Lung (tissue), 12 donors: ENCODE measurements around the gene CSNK1G3. TPM values are rescaled to one million over a fixed set of nuclear protein-coding genes. Genes with fewer than 3 reads are reported as not detected.

ENCODE experiments used
- ATAC-seq: fragments of 200-7000 bp; cut with Tn5 transposase; one replicate; pipeline ENCODE4 v1.9.1; 2020; ENCODE audit warnings: moderate number of reproducible peaks; ENCODE audit not compliant: insufficient read depth, low FRiP score
- DNase-seq, 3 donors: peaks; one replicate each; pipeline ENCODE4 v3.0.0-alpha.2; 2013 to 2017
- H3K27ac ChIP-seq, 2 donors: one replicate each; pipeline ENCODE4 v1.5.1; 2013; ENCODE audit warnings: mild to moderate bottlenecking in 2 of 2, moderate library complexity in 2 of 2, control low read depth in 1 of 2, inconsistent platforms in 1 of 2, low read depth in 1 of 2, low read length in 1 of 2
- H3K27me3 ChIP-seq, 3 donors: one replicate each; pipeline ENCODE4 v1.5.1; 2013; ENCODE audit warnings: low read length in 2 of 3; ENCODE audit not compliant: control insufficient read depth in 3 of 3, insufficient read depth in 3 of 3
- H3K36me3 ChIP-seq, 4 donors: one replicate each; pipeline ENCODE4 v1.5.1; 2013; ENCODE audit warnings: low read length in 4 of 4, mild to moderate bottlenecking in 1 of 4, moderate library complexity in 1 of 4; ENCODE audit not compliant: control insufficient read depth in 4 of 4, insufficient read depth in 4 of 4
- H3K4me1 ChIP-seq, 5 donors: one replicate each; pipeline ENCODE4 v1.5.1; 2013; ENCODE audit warnings: low read length in 5 of 5, mild to moderate bottlenecking in 2 of 5, moderate library complexity in 1 of 5; ENCODE audit not compliant: control insufficient read depth in 5 of 5, insufficient read depth in 5 of 5
- H3K4me3 ChIP-seq: one replicate; pipeline ENCODE4 v1.5.1; 2013; ENCODE audit warnings: mild to moderate bottlenecking, control low read depth, moderate library complexity
- H3K9ac ChIP-seq, 2 donors: one replicate each; pipeline ENCODE4 v1.5.1; 2013; ENCODE audit warnings: low read length in 2 of 2, control low read depth in 1 of 2; ENCODE audit not compliant: insufficient read depth in 1 of 2
- H3K9me3 ChIP-seq, 4 donors: one replicate each; pipeline ENCODE4 v1.5.1; 2013; ENCODE audit warnings: low read length in 3 of 4, mild to moderate bottlenecking in 1 of 4, moderate library complexity in 1 of 4; ENCODE audit not compliant: control insufficient read depth in 4 of 4, insufficient read depth in 3 of 4
- CTCF ChIP-seq: IDR thresholded peaks from 2 replicates; pipeline ENCODE4 v1.5.1; 2012; ENCODE audit warnings: mild to moderate bottlenecking; ENCODE audit errors: control extremely low read depth, extremely low read depth
- WGBS, 2 donors: extraction: QIAGEN DNeasy Blood & Tissue Kit; methylation state at CpG; one replicate each; pipeline ENCODE4 v1.1.7; 2013; 5-methylcytosine and 5-hydroxymethylcytosine counted together
- polyA plus RNA-seq, 2 donors: library from polyadenylated mRNA; stranded (reverse); fragments of 200-250 nt; gene quantifications; one replicate each; pipeline ENCODE4 v1.2.1, GENCODE V29; 2013
- total RNA-seq, 2 donors: library from RNA; depleted of rRNA in 1 of 2; stranded (reverse); fragments of >200 nt in 1 of 2; gene quantifications; one replicate each; pipeline ENCODE4 v1.2.1, GENCODE V29; 2014 to 2021
- donor health status: control.
- donor health status: control.
- donor health status: Bipolar disorder and iron deficiency.
- donor health status: healthy.
- donor health status: DM: yes; HTN: yes; CAD: no.

CSNK1G3 gene
- total and polyA plus RNA-seq, 4 donors, result 8.3 to 106 (median 21.0) TPM

GRCh38 chr5:123514615-123515355 lies 2.8 kb downstream of the CSNK1G3 start:
- Histone ChIP-seq H3K4me3 (no peak overlapping the region), H3K4me1 (peaks cover 0 to 22% (median 2%) of the 10 kb centered on the region in 5 donors), H3K36me3 (no peaks in the 10 kb centered on the region), H3K27ac (no peak overlapping the region), H3K27me3 (no peaks in the 10 kb centered on the region), H3K9ac (no peak overlapping the region), H3K9me3 (no peaks in the 10 kb centered on the region)
- TF ChIP-seq CTCF, result no peak
- ATAC-seq (no peak), DNase-seq (no peak)
- 90 to 93% methylated on average over 5 of the region's 5 CpGs for WGBS, 2 donors

GRCh38 chr5:123515904-123516303 lies 3.9 kb downstream of the CSNK1G3 start:
- Histone ChIP-seq H3K4me1 (peaks cover 0 to 22% (median 2%) of the 10 kb centered on the region in 5 donors), H3K27me3 (no peaks in the 10 kb centered on the region), H3K9me3 (no peaks in the 10 kb centered on the region), H3K27ac (no peak overlapping the region), H3K9ac (no peak overlapping the region), H3K36me3 (no peaks in the 10 kb centered on the region), H3K4me3 (no peak overlapping the region)
- 57 to 68% methylated on average over 3 of the region's 3 CpGs for WGBS, 2 donors
- ATAC-seq (no peak), DNase-seq (no peak)
- TF ChIP-seq CTCF, result no peak

DNA sequence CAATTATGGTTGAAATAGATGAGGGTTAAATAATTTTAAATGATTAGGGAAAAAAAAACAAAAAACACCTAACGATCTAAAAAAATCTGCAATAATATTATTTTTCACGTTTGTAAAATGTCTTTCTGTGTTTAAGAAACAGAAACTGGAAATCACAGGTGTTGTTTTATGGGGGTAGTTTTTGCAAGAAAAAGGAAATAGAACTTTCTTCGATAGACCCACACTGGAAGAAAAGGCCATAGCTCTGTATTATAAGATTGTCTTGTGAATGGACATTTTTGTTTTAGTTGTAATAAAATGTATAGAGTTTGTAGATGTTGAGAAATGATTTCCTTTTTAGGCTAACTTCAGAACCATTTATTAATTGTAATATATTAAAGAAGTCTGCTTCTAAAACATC lies 5.5 kb downstream of the CSNK1G3 start:
- H3K4me3 ChIP-seq, result no peak overlapping the region

More for the DNA sequence above, 5.5 kb downstream of the CSNK1G3 start:
- no peak for TF ChIP-seq CTCF
- Histone ChIP-seq H3K4me1 (peaks cover 0 to 17% (median 2%) of the 10 kb centered on the region in 5 donors), H3K27ac (no peak overlapping the region), H3K9me3 (no peaks in the 10 kb centered on the region), H3K9ac (no peak overlapping the region), H3K27me3 (no peaks in the 10 kb centered on the region), H3K36me3 (no peaks in the 10 kb centered on the region)
- DNase-seq, result no peak
- no peak for ATAC-seq
- WGBS, 2 donors, result 71 to 81% methylated on average over 3 of the region's 3 CpGs
